Loucy (cell line): ENCODE data around the gene HCFC1.

Experiments
- EZH2phosphoT487 ChIP-seq: fragments of 200-600 bp; IDR thresholded peaks from 2 replicates; pipeline ENCODE4 v1.6.1; 2018; ENCODE audit warnings: antibody characterized with exemption, mild to moderate bottlenecking, moderate library complexity, borderline replicate concordance
- TF ChIP-seq, protein P1 (sequence below): fragments of 200-600 bp; sonication (generic); conservative IDR thresholded peaks from 2 replicates; pipeline ENCODE4 v1.5.1; 2014; ENCODE audit warnings: mild to moderate bottlenecking, antibody characterized with exemption, low read length

DNA sequence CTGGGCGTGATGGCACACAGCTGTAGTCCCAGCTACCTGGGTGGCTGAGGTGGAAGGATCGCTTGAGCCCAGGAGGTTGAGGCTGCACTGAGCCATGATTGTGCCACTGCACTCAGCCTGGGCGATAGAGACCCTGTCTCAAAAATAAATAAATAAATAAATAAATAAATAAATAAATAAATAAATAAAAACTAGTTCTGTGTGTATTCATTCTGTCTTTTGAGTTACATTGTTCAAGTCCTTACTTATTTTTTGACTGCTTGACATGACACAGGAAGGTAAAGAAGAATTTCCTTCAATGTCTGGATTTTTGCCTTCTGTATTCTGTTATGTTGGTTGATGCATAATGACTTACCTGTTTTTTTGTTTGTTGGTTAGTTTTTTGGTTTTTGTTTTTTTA, 34.6 kb downstream of the HCFC1 start:
- TF ChIP-seq, protein P1, sequence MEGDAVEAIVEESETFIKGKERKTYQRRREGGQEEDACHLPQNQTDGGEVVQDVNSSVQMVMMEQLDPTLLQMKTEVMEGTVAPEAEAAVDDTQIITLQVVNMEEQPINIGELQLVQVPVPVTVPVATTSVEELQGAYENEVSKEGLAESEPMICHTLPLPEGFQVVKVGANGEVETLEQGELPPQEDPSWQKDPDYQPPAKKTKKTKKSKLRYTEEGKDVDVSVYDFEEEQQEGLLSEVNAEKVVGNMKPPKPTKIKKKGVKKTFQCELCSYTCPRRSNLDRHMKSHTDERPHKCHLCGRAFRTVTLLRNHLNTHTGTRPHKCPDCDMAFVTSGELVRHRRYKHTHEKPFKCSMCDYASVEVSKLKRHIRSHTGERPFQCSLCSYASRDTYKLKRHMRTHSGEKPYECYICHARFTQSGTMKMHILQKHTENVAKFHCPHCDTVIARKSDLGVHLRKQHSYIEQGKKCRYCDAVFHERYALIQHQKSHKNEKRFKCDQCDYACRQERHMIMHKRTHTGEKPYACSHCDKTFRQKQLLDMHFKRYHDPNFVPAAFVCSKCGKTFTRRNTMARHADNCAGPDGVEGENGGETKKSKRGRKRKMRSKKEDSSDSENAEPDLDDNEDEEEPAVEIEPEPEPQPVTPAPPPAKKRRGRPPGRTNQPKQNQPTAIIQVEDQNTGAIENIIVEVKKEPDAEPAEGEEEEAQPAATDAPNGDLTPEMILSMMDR = no peak
- TF ChIP-seq EZH2phosphoT487 = no peak
